A549 (cell line): Measurements from ENCODE around the gene GJD2.

Experiments used
- CEBPB ChIP-seq, 2 experiments: fragments of >200 bp in 1 of 2; sonication (Bioruptor Twin) in 1 of 2; formaldehyde crosslinking in 1 of 2; IDR thresholded peaks; 2 replicates each; pipeline ENCODE4 v1.6.1; 2012 to 2016
- CTCF ChIP-seq: fragments of >200 bp; sonication (Bioruptor Twin); formaldehyde crosslinking; IDR thresholded peaks from 3 replicates; pipeline ENCODE4 v1.5.1; 2016
- MYC ChIP-seq: IDR thresholded peaks from 2 replicates; pipeline ENCODE4 v1.6.1; 2012; ENCODE audit warnings: mild to moderate bottlenecking, inconsistent platforms, low read length, improper control_type of control experiment, borderline replicate concordance
- PBX3 ChIP-seq: IDR thresholded peaks from 2 replicates; pipeline ENCODE4 v1.6.1; 2012
- POLR2A ChIP-seq: IDR thresholded peaks from 2 replicates; pipeline ENCODE4 v1.6.1; 2012; ENCODE audit warnings: mild to moderate bottlenecking, low read length
- TP53 ChIP-seq: fragments of 250-450 bp; sonication (Bioruptor Pico); IDR thresholded peaks from 2 replicates; pipeline ENCODE4 v1.5.0; 2021; ENCODE audit warnings: mild to moderate bottlenecking, moderate library complexity

- TF ChIP-seq CTCF (no peak), POLR2A (no peak), PBX3 (no peak), MYC (no peak), CEBPB (IDR thresholded peaks at IDR 0.05) (no peak), TP53 (CRISPR knock-in tag) (no peak)
Observed at GRCh38 chr15:34726406-34727100, 28.2 kb downstream of the GJD2 start.
